D721Med (cell line): ENCODE data around the gene SEPTIN1.

Experiments used
- DNase-seq: peaks from one replicate; pipeline ENCODE4 v3.0.0; 2011; ENCODE audit warnings: low spot score; ENCODE audit not compliant: insufficient read length
- FAIRE-seq: peaks from 2 replicates; lab custom pipeline; 2011; peaks lifted over from hg19 to GRCh38; lab: Jason Lieb, UNC
- CTCF ChIP-seq: IDR thresholded peaks from 2 replicates; pipeline ENCODE4 v1.5.1; 2012; ENCODE audit warnings: mild to moderate bottlenecking, control low read depth; ENCODE audit not compliant: insufficient read depth; ENCODE audit errors: missing control alignments

The SEPTIN1 gene

GRCh38 chr16:30394592-30395154, 12.3 kb upstream of the SEPTIN1 start:
- TF ChIP-seq CTCF: no peak
- no peak for FAIRE-seq
- DNase-seq: no peak

DNA sequence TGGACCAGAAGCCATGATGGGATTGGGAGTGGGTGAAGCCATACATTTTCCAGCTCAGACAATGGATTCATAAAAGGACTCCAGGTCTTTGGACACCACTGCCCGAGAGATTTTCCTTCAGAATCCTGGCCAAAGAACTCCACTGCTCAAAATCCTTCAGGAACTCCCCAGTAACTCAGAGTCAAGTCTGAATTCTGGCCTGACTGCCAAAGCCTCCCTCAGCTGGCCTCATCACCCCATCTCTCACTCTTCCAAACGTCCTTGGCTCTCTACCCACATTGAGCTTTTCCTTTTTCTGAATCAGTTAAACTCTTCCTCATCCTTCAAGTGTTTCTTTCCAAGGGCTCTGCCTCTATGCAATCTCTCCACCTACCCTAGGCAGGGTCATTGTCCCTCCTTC, 1.2 kb upstream of the SEPTIN1 start:
- FAIRE-seq (no peak), DNase-seq (no peak)
- TF ChIP-seq CTCF: no peak

GRCh38 chr16:30381291-30382041, 895 bp downstream of the SEPTIN1 start:
- no peak for TF ChIP-seq CTCF
- FAIRE-seq (no peak), DNase-seq (no peak)

- no peak for TF ChIP-seq CTCF
- DNase-seq: no peak
- FAIRE-seq: no peak
Observed at GRCh38 chr16:30380803-30381208, 1.6 kb downstream of the SEPTIN1 start.

DNA sequence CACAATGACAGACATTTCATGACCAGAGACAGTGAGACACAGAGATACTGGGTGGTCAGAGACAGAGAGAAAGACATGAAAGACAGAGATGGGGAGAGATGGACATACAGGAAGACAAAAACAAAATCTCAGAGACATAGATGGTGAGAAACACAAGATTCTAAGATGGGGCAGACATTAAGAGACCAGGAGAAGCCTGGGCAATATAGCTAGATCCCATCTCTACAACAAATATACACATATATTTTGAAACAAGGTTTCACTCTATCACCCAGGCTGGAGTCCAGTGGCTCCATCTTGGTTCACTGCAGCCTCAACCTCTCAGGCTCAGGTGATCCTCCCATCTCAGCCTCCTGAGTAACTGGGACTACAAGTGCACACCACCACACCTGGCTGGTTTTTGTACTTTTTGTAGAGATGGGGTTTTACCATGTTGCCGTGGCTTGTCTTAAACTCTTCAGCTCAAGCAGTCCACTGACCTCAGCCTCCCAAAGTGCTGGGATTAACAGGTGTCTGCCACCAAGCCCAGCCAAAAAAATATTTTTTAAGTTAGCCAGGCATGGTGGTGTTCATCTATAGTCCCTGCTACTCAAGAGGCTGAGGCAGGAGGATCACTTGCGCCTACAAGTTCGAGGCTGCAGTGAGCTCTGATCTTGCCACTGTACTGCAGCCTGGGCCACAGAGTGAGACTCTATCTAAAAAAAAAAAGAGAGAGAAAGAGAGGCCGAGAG, 2.1 kb downstream of the SEPTIN1 start:
- DNase-seq (no peak), FAIRE-seq (no peak)
- TF ChIP-seq CTCF: no peak

- DNase-seq: no peak
- no peak for FAIRE-seq
- TF ChIP-seq CTCF: no peak
Observed at GRCh38 chr16:30379158-30379783, 3.1 kb downstream of the SEPTIN1 start.
